GM13977 (cell line): ENCODE data around the gene CNTNAP2.
"Not testable (repeated sequence)": the region's sequence is repeated elsewhere in the genome, so short reads cannot be mapped to it uniquely, and the experiment has no call there.

ENCODE experiments used
- DNase-seq: peaks from one replicate; pipeline ENCODE4 v3.0.0; 2012; ENCODE audit warnings: low spot score
- in situ Hi-C: fragments of 300-500 bp; cut with MboI; formaldehyde crosslinking; loops from one replicate; pipeline ENCODE4 v1.12.0; 2022; ENCODE audit warnings: low sequenced_read_pairs, low pct_unique_long_range_greater_than_20kb, mixed read lengths, inconsistent platforms; ENCODE audit not compliant: unreplicated experiment
- TF ChIP-seq, protein P1 (sequence below): IDR thresholded peaks from 2 replicates; pipeline ENCODE4 v1.5.1; 2012; ENCODE audit warnings: mild to moderate bottlenecking, control low read depth; ENCODE audit not compliant: insufficient read depth; ENCODE audit errors: extremely low read depth, missing control alignments

Gene CNTNAP2

DNA sequence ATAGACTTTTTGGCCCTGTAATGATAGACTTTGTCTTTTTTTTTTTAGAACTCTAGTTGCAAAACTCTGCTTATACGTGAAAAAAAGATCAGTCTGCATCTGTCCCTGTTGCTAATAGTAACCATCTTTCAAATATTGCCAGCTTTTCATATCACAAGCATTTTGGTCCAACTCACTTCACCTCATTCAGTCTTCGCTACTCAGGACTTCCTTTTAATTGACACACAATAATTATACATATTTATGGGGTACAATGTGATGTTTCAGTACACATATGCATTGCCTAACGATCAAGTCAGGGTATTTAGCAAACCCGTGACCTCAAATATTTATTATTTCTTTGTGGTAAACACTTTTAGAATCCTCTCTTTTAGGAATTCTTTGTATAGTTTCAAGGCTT, 1606.9 kb downstream of the CNTNAP2 start:
- in situ Hi-C loops, result no loop called here
- DNase-seq, result no peak
- TF ChIP-seq, protein P1, sequence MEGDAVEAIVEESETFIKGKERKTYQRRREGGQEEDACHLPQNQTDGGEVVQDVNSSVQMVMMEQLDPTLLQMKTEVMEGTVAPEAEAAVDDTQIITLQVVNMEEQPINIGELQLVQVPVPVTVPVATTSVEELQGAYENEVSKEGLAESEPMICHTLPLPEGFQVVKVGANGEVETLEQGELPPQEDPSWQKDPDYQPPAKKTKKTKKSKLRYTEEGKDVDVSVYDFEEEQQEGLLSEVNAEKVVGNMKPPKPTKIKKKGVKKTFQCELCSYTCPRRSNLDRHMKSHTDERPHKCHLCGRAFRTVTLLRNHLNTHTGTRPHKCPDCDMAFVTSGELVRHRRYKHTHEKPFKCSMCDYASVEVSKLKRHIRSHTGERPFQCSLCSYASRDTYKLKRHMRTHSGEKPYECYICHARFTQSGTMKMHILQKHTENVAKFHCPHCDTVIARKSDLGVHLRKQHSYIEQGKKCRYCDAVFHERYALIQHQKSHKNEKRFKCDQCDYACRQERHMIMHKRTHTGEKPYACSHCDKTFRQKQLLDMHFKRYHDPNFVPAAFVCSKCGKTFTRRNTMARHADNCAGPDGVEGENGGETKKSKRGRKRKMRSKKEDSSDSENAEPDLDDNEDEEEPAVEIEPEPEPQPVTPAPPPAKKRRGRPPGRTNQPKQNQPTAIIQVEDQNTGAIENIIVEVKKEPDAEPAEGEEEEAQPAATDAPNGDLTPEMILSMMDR, result no peak

DNA sequence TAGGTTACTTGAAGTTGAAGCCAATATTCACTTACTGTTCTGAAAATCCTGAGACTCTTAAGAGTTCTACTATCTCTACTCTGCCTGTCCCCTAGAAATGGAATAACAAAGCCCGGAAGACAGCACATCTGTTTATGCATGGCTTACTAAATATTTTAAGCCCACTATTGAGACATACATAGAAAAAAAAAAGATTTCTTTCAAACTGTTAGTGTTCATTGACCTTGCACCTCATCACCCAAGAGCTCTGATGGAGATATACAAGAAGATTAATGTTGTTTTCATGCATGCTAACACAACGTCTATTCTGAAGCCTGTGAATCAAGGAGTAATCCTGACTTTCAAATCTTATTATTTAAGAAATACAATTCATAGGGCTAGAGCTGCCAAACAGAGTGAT, 1614.7 kb downstream of the CNTNAP2 start:
- DNase-seq, result no peak
- in situ Hi-C loops, result no loop called here
- TF ChIP-seq, protein P1, result no peak

DNA sequence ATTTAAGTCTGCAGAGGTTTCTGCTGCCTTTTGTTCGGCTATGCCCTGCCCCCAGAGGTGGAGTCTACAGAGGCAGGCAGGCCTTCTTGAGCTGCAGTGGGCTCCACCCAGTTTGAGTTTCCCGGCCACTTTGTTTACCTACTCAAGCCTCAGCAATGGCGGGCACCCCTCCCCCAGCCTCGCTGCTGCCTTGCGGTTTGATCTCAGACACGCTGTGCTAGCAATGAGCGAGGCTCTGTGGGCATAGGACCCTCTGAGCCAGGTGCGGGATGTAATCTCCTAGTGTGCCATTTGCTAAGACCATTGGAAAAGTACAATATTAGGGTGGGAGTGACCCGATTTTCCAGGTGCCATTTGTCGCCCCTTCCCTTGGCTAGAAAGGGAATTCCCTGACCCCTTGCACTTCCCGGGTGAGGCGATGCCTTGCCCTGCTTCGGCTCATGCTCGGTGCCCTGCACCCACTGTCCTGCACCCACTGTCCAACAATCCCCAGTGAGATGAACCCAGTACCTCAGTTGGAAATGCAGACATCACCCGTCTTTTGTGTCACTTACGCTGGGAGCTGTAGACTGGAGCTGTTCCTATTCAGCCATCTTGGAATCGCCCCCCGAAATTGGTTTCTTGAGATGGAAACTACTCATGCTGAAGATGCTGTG, 1621.1 kb downstream of the CNTNAP2 start:
- in situ Hi-C loops, DNase-seq: not testable (repeated sequence)

DNA sequence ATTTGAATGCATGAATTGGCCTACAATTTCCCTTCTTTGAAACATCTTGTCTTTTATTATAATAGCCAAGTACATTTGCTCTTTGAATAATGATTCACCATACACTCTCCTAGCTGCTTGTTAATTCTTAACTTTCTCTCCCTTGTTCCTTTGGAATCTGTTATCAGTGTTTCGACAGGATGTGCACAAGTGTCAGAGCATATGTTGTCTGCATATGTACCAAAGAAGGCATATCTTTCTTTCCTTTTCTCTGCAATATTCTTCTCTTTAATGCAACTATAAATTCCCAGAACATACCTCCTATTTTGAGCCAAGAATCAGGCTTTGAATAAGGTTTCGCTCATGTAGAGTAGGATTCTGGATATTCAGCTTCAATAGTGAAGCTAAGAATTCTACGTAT, 1625.7 kb downstream of the CNTNAP2 start:
- in situ Hi-C loops, result no loop called here
- no peak for DNase-seq

GRCh38 chr7:147756300-147756699, 1639.7 kb downstream of the CNTNAP2 start:
- in situ Hi-C loops, result no loop called here
- no peak for DNase-seq
- TF ChIP-seq, protein P1, result no peak

More for the DNA sequence above, 1625.7 kb downstream of the CNTNAP2 start:
- TF ChIP-seq, protein P1, result no peak

- no peak for DNase-seq
- TF ChIP-seq, protein P1, result no peak
- in situ Hi-C loops, result no loop called here
Observed at GRCh38 chr7:147759327-147759943, 1642.8 kb downstream of the CNTNAP2 start.

GRCh38 chr7:147765301-147765700, 1648.7 kb downstream of the CNTNAP2 start:
- in situ Hi-C loops, result no loop called here
- TF ChIP-seq, protein P1, result no peak
- no peak for DNase-seq
